Measurements from ENCODE around the gene SSU72. TPM values are rescaled to one million over a fixed set of nuclear protein-coding genes. Genes with fewer than 3 reads are reported as not detected.

SSU72 gene
- total RNA-seq, 5 donors from 2014 or later (not counting 1 experiment from before 2014, with no cell fraction given), result 112 to 135 (median 134) TPM

DNA sequence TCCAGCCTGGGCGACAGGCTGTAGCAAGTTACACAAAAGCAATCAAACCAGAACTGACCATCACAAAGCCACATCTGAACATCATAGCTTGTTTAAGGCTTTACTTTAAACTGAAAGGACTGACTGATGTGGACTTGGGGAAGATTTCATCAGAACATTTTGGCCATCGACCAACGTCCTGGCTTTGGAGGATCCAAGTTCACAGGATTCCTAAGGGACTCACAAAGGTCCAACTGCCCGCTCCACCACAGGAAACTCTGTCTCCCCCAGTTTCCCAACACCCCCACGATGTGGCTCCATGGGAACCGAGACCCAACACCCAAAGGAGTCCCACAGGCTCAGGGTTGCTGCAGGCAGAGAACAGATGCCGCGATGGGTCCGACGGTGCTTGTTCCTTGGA is 9.3 kb downstream of the SSU72 start:
- Histone ChIP-seq H3K27ac (ENCODE audit: low read length) (no peak overlapping the region), H3K36me3 (ENCODE audit: control insufficient read depth in 2 of 2, extremely low read depth in 1 of 2, insufficient read depth in 1 of 2, low read length in 1 of 2) (peaks cover 28 to 57% of the 10 kb centered on the region in 2 donors), H3K27me3 (replicated peaks in 1 of 2; ENCODE audit: control insufficient read depth in 2 of 2, extremely low read depth in 1 of 2, insufficient read depth in 2 of 2, low read length in 1 of 2) (no peaks in the 10 kb centered on the region), H3K4me1 (ENCODE audit: control insufficient read depth in 1 of 2, extremely low read depth in 1 of 2, insufficient read depth in 2 of 2, low read length in 2 of 2) (peaks cover 0 to 43% of the 10 kb centered on the region in 2 experiments), H3K4me3 (ENCODE audit: control insufficient read depth in 1 of 2, extremely low read depth in 1 of 2, low read length in 1 of 2) (no peak overlapping the region), H3K9me3 (no peaks in the 10 kb centered on the region)
- ChIA-PET POLR2A (no interaction called here), CTCF (no interaction called here)
- Mint-ChIP-seq H3K27ac (no peak overlapping the region), H3K4me3 (no peak overlapping the region), H3K27me3 (no peaks in the 10 kb centered on the region), H3K9me3 (no peaks in the 10 kb centered on the region), H3K36me3 (peaks cover 38% of the 10 kb centered on the region), H3K4me1 (peaks cover 38 to 50% (median 47%) of the 10 kb centered on the region in 3 donors)
- DNase-seq, result no peak
- no peak for ATAC-seq (replicated peaks in 1 of 4)
- WGBS (ENCODE audit: insufficient coverage), result 93% methylated on average over 8 of the region's 10 CpGs

GRCh38 chr1:1564268-1564667 is 10.4 kb downstream of the SSU72 start:
- H3K27me3 Mint-ChIP-seq, result no peaks in the 10 kb centered on the region
- no peaks in the 10 kb centered on the region for H3K9me3 Mint-ChIP-seq
- WGBS (ENCODE audit: insufficient coverage), result 94% methylated on average over 10 of the region's 19 CpGs
- no peak for DNase-seq
- H3K36me3 ChIP-seq (ENCODE audit: control insufficient read depth in 2 of 2, extremely low read depth in 1 of 2, insufficient read depth in 1 of 2, low read length in 1 of 2), result peaks cover 28 to 50% of the 10 kb centered on the region in 2 donors
- no peaks in the 10 kb centered on the region for H3K27me3 ChIP-seq (replicated peaks in 1 of 2; ENCODE audit: control insufficient read depth in 2 of 2, extremely low read depth in 1 of 2, insufficient read depth in 2 of 2, low read length in 1 of 2)
- H3K27ac Mint-ChIP-seq, result no peak overlapping the region
- H3K27ac ChIP-seq (ENCODE audit: low read length), result no peak overlapping the region
- H3K36me3 Mint-ChIP-seq, result peaks cover 33% of the 10 kb centered on the region
- H3K4me3 Mint-ChIP-seq, result no peak overlapping the region
- no peaks in the 10 kb centered on the region for H3K9me3 ChIP-seq
- H3K4me1 Mint-ChIP-seq, result peaks cover 27 to 39% (median 36%) of the 10 kb centered on the region in 3 donors
- POLR2A ChIA-PET, result interaction anchor here in 1 of 2 donors (0.5 kb wide), 1 partner anchor 66 kb away, joined by 7 read pairs; no protein-coding TSS in a partner anchor
- peaks cover 0 to 33% of the 10 kb centered on the region in 2 experiments for H3K4me1 ChIP-seq (ENCODE audit: control insufficient read depth in 1 of 2, extremely low read depth in 1 of 2, insufficient read depth in 2 of 2, low read length in 2 of 2)
- CTCF ChIA-PET, result no interaction called here
- no peak for ATAC-seq (replicated peaks in 1 of 4)
- H3K4me3 ChIP-seq (ENCODE audit: control insufficient read depth in 1 of 2, extremely low read depth in 1 of 2, low read length in 1 of 2), result no peak overlapping the region

GRCh38 chr1:1563688-1564087 is 11.0 kb downstream of the SSU72 start:
- H3K27ac ChIP-seq (ENCODE audit: low read length), result no peak overlapping the region
- Mint-ChIP-seq H3K27ac (no peak overlapping the region), H3K27me3 (no peaks in the 10 kb centered on the region), H3K4me1 (peaks cover 28 to 38% (median 33%) of the 10 kb centered on the region in 3 donors), H3K4me3 (no peak overlapping the region), H3K9me3 (no peaks in the 10 kb centered on the region), H3K36me3 (peaks cover 33% of the 10 kb centered on the region)
- POLR2A ChIA-PET, result no interaction called here
- no peak for ATAC-seq (replicated peaks in 1 of 4)
- H3K9me3 ChIP-seq, result no peaks in the 10 kb centered on the region
- H3K36me3 ChIP-seq (ENCODE audit: control insufficient read depth in 2 of 2, extremely low read depth in 1 of 2, insufficient read depth in 1 of 2, low read length in 1 of 2), result peaks cover 28 to 46% of the 10 kb centered on the region in 2 donors
- H3K4me1 ChIP-seq (ENCODE audit: control insufficient read depth in 1 of 2, extremely low read depth in 1 of 2, insufficient read depth in 2 of 2, low read length in 2 of 2), result peaks cover 0 to 29% of the 10 kb centered on the region in 2 experiments
- no peak for DNase-seq
- no peak overlapping the region for H3K4me3 ChIP-seq (ENCODE audit: control insufficient read depth in 1 of 2, extremely low read depth in 1 of 2, low read length in 1 of 2)
- over 99% methylated on average over 12 of the region's 12 CpGs for WGBS (ENCODE audit: insufficient coverage)
- H3K27me3 ChIP-seq (replicated peaks in 1 of 2; ENCODE audit: control insufficient read depth in 2 of 2, extremely low read depth in 1 of 2, insufficient read depth in 2 of 2, low read length in 1 of 2), result no peaks in the 10 kb centered on the region
- CTCF ChIA-PET, result interaction anchor here in 1 of 2 donors (0.6 kb wide), 1 partner anchor 7 kb away, joined by 5 read pairs; no protein-coding TSS in a partner anchor

GRCh38 chr1:1562556-1563195 is 12.0 kb downstream of the SSU72 start:
- peaks cover 0 to 19% of the 10 kb centered on the region in 2 experiments for H3K4me1 ChIP-seq (ENCODE audit: control insufficient read depth in 1 of 2, extremely low read depth in 1 of 2, insufficient read depth in 2 of 2, low read length in 2 of 2)
- ATAC-seq (replicated peaks in 1 of 4), result no peak
- ChIA-PET CTCF (interaction anchor here (0.6 to 0.7 kb wide), 2 partner anchors 8 to 17 kb away, joined by 5 to 7 read pairs; no protein-coding TSS in a partner anchor), POLR2A (interaction anchor here in 1 of 2 donors (0.6 kb wide), 1 partner anchor 12 kb away, joined by 3 read pairs; no protein-coding TSS in a partner anchor)
- H3K9me3 ChIP-seq, result no peaks in the 10 kb centered on the region
- Mint-ChIP-seq H3K36me3 (peaks cover 33% of the 10 kb centered on the region), H3K27ac (no peak overlapping the region), H3K9me3 (no peaks in the 10 kb centered on the region), H3K4me1 (peaks cover 27 to 30% (median 28%) of the 10 kb centered on the region in 3 donors), H3K4me3 (no peak overlapping the region), H3K27me3 (no peaks in the 10 kb centered on the region)
- H3K4me3 ChIP-seq (ENCODE audit: control insufficient read depth in 1 of 2, extremely low read depth in 1 of 2, low read length in 1 of 2), result no peak overlapping the region
- DNase-seq, result no peak
- H3K36me3 ChIP-seq (ENCODE audit: control insufficient read depth in 2 of 2, extremely low read depth in 1 of 2, insufficient read depth in 1 of 2, low read length in 1 of 2), result peaks cover 28 to 46% of the 10 kb centered on the region in 2 donors
- no peaks in the 10 kb centered on the region for H3K27me3 ChIP-seq (replicated peaks in 1 of 2; ENCODE audit: control insufficient read depth in 2 of 2, extremely low read depth in 1 of 2, insufficient read depth in 2 of 2, low read length in 1 of 2)
- H3K27ac ChIP-seq (ENCODE audit: low read length), result no peak overlapping the region
- 99% methylated on average over 19 of the region's 21 CpGs for WGBS (ENCODE audit: insufficient coverage)

DNA sequence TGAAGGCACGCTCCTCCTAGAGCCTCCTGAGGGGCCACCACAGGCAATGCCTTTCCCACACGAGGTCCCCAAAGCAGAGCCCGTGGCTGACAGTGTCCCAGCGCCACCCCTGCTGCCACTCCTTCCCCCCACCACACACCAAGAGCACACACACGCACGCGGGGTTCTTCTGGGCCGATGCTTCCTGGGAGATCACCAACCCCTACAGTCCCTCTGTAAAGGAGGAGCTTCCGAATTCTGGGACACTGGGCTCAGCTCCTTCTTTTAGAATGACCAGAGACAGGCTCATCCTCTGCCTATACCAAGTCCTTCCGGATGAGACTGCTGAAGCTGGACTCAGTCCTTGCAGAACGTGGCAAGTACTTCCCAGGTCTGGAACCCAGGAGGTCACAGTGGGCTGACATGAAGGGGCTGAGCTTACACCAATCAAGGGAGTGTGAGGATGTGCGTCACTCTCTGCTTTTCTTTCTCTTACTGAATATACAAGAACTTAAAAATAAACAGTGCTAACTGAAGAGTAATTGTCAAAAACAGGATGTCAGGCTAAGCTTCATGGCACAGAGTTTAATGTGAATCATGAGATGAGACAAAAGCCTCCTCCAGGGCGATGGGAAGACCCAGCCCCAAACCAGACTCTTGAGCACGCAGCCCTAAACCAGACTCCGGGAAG is 12.7 kb downstream of the SSU72 start:
- ChIA-PET CTCF (no interaction called here), POLR2A (no interaction called here)
- Histone ChIP-seq H3K9me3 (no peaks in the 10 kb centered on the region), H3K27me3 (replicated peaks in 1 of 2; ENCODE audit: control insufficient read depth in 2 of 2, extremely low read depth in 1 of 2, insufficient read depth in 2 of 2, low read length in 1 of 2) (no peaks in the 10 kb centered on the region), H3K4me1 (ENCODE audit: control insufficient read depth in 1 of 2, extremely low read depth in 1 of 2, insufficient read depth in 2 of 2, low read length in 2 of 2) (peaks cover 0 to 12% of the 10 kb centered on the region in 2 experiments), H3K36me3 (ENCODE audit: control insufficient read depth in 2 of 2, extremely low read depth in 1 of 2, insufficient read depth in 1 of 2, low read length in 1 of 2) (peaks cover 28 to 43% of the 10 kb centered on the region in 2 donors), H3K27ac (ENCODE audit: low read length) (no peak overlapping the region), H3K4me3 (ENCODE audit: control insufficient read depth in 1 of 2, extremely low read depth in 1 of 2, low read length in 1 of 2) (no peak overlapping the region)
- Mint-ChIP-seq H3K4me3 (no peak overlapping the region), H3K27ac (no peak overlapping the region), H3K27me3 (no peaks in the 10 kb centered on the region), H3K36me3 (peaks cover 29% of the 10 kb centered on the region), H3K9me3 (no peaks in the 10 kb centered on the region), H3K4me1 (peaks cover 19 to 23% (median 20%) of the 10 kb centered on the region in 3 donors)
- ATAC-seq (replicated peaks in 1 of 4) (no peak), DNase-seq (no peak)
- 96% methylated on average over 11 of the region's 15 CpGs for WGBS (ENCODE audit: insufficient coverage)

GRCh38 chr1:1560178-1560577 is 14.5 kb downstream of the SSU72 start:
- ATAC-seq (replicated peaks in 1 of 4) (no peak), DNase-seq (no peak)
- no peak overlapping the region for H3K27ac Mint-ChIP-seq
- H3K9me3 Mint-ChIP-seq, result no peaks in the 10 kb centered on the region
- H3K27me3 ChIP-seq (replicated peaks in 1 of 2; ENCODE audit: control insufficient read depth in 2 of 2, extremely low read depth in 1 of 2, insufficient read depth in 2 of 2, low read length in 1 of 2), result no peaks in the 10 kb centered on the region
- POLR2A ChIA-PET, result interaction anchor here in 1 of 2 donors (0.6 kb wide), 1 partner anchor 234 kb away, joined by 3 read pairs; no protein-coding TSS in a partner anchor
- H3K36me3 Mint-ChIP-seq, result peaks cover 24% of the 10 kb centered on the region
- no peaks in the 10 kb centered on the region for H3K4me1 ChIP-seq (ENCODE audit: control insufficient read depth in 1 of 2, extremely low read depth in 1 of 2, insufficient read depth in 2 of 2, low read length in 2 of 2)
- peaks cover 9 to 18% (median 11%) of the 10 kb centered on the region in 3 donors for H3K4me1 Mint-ChIP-seq
- CTCF ChIA-PET, result no interaction called here
- no peaks in the 10 kb centered on the region for H3K27me3 Mint-ChIP-seq
- H3K4me3 ChIP-seq (ENCODE audit: control insufficient read depth in 1 of 2, extremely low read depth in 1 of 2, low read length in 1 of 2), result no peak overlapping the region
- no peak overlapping the region for H3K27ac ChIP-seq (ENCODE audit: low read length)
- peaks cover 23 to 37% of the 10 kb centered on the region in 2 donors for H3K36me3 ChIP-seq (ENCODE audit: control insufficient read depth in 2 of 2, extremely low read depth in 1 of 2, insufficient read depth in 1 of 2, low read length in 1 of 2)
- H3K9me3 ChIP-seq, result no peaks in the 10 kb centered on the region
- H3K4me3 Mint-ChIP-seq, result no peak overlapping the region
- 98% methylated on average over 7 of the region's 9 CpGs for WGBS (ENCODE audit: insufficient coverage)
